ENCODE data around the gene MCEMP1. TPM values are rescaled to one million over a fixed set of nuclear protein-coding genes. Genes with fewer than 3 reads are reported as not detected.
"Not testable (repeated sequence)": the region's sequence is repeated elsewhere in the genome, so short reads cannot be mapped to it uniquely, and the experiment has no call there.

Gene MCEMP1
- total RNA-seq, 1 donor from 2014 or later: 0.67 TPM

DNA sequence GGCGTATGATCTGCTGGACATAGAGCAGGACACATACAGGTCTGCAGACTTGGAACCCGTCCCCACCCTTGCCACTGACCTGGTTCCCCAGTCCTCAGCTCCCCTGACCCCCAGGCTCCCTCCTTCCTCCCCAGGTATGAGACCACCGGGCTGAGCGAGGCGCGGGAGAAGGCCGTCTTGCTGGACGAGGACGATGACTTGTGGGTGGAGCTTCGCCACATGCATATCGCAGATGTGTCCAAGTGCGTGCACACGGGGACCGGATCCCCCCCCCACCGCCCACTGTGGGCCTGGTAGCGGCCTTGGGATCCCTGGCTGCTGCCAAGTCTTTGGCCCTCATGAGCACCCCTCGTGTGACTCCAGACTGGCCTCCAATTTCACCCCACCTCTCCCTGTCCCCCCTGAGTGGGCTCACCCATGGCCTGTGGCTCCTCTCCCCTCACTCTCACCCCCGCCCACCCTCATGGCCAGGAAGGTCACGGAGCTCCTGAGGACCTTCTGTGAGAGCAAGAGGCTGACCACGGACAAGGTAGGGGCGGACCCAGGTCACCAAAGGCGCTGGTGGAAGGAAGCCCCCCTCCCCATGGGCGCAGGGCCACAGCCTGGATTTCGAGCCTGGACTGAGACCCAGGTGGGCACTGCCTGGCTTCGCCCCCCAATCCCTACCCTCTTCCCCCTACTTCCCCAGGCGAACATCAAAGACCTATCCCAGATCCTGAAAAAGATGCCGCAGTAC lies 34.4 kb upstream of the MCEMP1 start:
- ATAC-seq (ENCODE audit: poor library complexity) (no peak), DNase-seq (no peak)
- intact Hi-C loops (cut with DNase I): no loop called here

GRCh38 chr19:7643031-7643415 lies 33.9 kb upstream of the MCEMP1 start:
- DNase-seq (no peak), ATAC-seq (ENCODE audit: poor library complexity) (no peak)
- intact Hi-C loops (cut with DNase I): no loop called here

DNA sequence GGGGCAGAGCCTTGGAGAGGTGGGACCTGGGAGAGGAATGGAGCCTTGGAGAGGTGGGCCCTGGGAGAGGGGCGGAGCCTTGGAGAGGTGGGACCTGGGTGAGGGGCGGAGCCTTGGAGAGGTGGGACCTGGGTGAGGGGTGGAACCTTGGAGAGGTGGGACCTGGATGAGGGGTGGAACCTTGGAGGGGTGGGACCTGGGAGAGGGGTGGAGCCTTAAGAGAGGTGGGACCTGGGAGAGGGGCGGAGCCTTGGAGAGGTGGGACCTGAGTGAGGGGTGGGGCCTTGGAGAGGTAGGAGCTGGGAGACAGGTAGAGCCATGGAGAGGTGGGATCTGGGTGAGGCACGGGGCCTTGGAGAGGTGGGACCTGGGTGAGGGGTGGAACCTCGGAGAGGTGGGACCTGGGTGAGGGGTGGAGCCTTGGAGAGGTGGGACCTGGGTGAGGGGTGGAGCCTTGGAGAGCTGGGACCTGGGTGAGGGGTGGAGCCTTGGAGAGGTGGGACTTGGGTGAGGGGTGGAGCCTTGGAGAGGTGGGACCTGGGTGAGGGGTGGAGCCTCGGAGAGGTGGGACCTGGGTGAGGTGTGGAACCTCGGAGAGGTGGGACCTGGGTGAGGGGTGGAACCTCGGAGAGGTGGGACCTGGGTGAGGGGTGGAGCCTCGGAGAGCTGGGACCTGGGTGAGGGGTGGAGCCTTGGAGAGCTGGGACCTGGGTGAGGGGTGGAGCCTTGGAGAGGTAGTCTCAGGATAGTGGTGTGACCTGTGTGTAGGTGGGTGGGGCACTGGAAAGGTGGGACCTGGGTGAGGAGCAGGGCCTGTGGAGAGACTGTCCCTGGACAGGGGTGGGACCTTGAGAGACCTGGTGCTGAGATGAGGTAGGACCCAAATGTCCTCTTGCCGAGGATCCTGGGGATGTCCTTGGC lies 33.0 kb upstream of the MCEMP1 start:
- intact Hi-C loops (cut with DNase I); DNase-seq; ATAC-seq (ENCODE audit: poor library complexity): not testable (repeated sequence)

- DNase-seq (no peak), ATAC-seq (ENCODE audit: poor library complexity) (no peak)
- intact Hi-C loops (cut with DNase I): no loop called here
These were observed 32.4 kb upstream of the MCEMP1 start for GRCh38 chr19:7644550-7644877.

- no peak for DNase-seq
- intact Hi-C loops (cut with DNase I): no loop called here
- no peak for ATAC-seq (ENCODE audit: poor library complexity)
These were observed 31.7 kb upstream of the MCEMP1 start for GRCh38 chr19:7645163-7645562.

DNA sequence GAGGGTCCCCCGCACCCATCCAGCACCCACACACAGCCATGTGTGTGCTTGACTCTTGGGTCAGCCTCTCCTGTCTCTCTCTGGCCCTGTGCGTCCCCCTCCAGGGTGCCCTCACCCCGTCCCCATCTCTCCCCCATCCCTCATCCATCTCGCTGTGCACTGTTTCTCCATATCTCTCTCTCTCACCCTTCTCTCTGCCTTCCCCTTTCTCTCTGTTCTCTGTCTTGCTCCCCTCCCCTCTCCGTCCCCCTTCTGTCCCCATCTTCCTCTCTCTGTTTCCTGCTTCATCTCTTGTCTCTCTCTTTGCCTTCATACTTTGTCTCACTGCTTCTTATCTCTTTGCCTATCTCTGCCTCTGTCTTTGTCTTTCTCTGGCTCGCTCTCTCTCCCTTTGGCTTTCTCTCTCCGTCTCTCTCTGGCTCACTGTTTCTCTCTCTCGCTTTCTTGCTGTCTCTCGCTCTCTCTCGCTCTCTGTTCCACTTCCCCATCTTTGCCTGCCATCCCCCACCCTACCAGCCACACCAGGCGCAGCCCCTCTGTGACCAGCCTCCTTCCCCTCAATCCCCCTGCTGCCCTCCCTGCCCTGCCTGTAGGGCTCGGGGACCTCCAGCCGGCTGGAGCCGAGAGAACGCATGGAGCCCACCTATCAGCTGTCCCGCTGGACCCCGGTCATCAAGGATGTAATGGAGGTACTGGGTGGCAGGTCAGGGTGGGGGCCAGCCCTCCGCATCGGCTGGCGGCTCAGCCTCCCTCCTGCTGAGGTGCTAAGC lies 31.0 kb upstream of the MCEMP1 start:
- intact Hi-C loops (cut with DNase I): no loop called here
- ATAC-seq (ENCODE audit: poor library complexity): no peak
- DNase-seq: no peak

- intact Hi-C loops (cut with DNase I): no loop called here
- DNase-seq (no peak), ATAC-seq (ENCODE audit: poor library complexity) (no peak)
These were observed 30.5 kb upstream of the MCEMP1 start for GRCh38 chr19:7646426-7646700.

DNA sequence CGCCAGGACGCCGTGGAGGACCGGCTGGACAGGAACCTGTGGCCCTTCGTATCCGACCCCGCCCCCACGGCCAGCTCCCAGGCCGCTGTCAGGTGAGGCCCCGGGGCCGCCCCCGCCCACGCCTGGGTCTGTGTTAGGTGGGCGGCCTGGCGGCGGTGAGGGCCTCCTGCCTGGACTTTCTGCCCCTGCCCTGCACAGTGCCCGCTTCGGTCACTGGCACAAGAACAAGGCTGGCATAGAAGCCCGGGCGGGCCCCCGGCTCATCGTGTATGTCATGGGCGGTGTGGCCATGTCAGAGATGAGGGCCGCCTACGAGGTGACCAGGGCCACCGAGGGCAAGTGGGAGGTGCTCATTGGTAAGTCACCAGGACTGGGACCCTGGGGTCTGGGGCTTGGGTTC lies 29.7 kb upstream of the MCEMP1 start:
- no peak for ATAC-seq (ENCODE audit: poor library complexity)
- DNase-seq: no peak
- intact Hi-C loops (cut with DNase I): no loop called here

DNA sequence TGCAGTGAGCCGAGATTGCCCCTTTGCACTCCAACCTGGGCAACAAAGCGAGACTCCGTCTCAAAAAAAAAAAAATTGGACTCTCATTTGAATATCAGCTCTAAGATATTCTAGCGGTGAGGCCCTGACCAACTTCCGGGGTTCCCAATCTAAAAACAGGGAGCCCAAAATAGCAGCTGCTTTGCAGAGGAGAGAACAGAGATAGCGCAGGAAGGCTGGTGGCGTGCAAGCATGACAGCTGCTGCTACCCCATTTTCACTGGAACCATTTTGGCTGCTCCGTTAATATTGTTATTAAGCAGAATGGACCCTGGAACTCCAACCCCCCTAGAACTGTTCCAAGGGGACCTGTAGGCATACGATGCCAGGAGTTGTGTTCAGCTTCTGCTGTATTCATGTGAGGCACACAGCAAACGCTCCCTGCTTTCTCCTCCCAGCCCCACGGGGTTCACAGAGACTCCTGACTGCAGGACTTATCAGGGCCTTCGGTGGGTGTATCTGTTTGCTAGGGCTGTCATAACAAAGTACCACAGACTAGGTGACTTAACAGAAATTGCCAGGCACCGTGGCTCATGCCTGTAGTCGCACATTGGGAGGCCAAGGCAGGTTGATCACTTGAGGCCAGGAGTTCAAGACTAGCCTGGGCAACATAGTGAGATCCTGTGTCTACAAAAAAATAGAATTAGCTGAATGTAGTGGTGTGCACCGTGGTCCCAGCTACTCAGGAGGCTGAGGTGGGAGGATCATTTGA lies 28.4 kb upstream of the MCEMP1 start:
- ATAC-seq (ENCODE audit: poor library complexity): no peak
- DNase-seq: no peak
- intact Hi-C loops (cut with DNase I): no loop called here

DNA sequence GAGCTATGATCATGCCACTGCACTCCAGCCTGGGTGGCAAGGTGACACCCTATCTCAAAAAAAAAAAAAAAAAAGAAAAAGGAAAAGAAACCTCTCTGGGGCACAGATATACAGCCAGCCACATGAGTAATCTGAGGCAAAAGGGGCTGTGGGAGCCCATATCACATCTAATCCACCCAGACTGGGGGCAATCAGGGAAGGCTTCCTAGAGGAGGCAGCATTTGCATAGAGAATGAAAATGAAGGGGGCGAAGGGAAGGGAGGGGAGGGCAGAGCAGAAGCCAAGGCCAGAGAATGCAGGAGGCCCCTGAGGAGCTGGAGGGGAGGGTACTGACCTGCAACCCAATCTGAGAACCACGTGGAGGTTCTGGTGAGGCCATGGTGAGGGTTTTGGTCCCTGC lies 26.7 kb upstream of the MCEMP1 start:
- ATAC-seq (ENCODE audit: poor library complexity): no peak
- intact Hi-C loops (cut with DNase I): loop anchor here (10.0 kb wide), 1 partner anchor 145 kb away; no protein-coding TSS in a partner anchor

DNA sequence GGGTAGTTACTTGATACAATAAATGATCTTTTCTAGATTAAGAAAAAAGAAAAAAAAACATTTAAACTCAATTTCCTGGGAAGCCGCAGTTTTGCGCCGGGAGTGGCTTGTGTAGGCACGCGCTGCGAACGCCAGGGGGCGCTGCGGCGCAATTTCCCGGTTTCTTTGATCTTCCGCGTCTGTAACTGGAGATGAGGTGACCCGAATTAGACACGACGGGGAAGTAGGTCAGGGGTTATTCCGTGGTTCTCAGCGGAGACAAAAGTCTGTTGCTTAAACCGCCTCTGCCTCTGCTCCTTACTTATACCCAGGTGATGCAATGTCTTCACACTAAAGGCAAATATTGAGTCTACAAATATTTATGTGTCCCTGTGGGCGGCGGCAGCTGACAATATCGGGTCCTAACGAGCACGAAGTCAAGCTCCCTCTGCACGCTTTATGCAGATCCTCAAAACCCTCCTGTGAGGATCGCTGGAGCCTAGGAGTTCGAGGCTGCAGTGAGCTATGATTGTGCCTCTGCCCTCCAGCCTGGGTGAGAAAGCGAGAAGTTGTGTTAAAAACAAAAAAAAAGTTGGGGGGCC lies 24.7 kb upstream of the MCEMP1 start:
- intact Hi-C loops (cut with DNase I): loop anchor here (10.0 kb wide), 1 partner anchor 143 kb away; no protein-coding TSS in a partner anchor
- peak; percentile 85 for ATAC-seq (ENCODE audit: poor library complexity)

More for the DNA sequence above, 26.7 kb upstream of the MCEMP1 start:
- no peak for DNase-seq

GRCh38 chr19:7654401-7654800 lies 22.5 kb upstream of the MCEMP1 start:
- intact Hi-C loops (cut with DNase I): loop anchor here (10.0 kb wide), 1 partner anchor 140 kb away; no protein-coding TSS in a partner anchor
- DNase-seq (no peak), ATAC-seq (ENCODE audit: poor library complexity) (no peak)

More for the DNA sequence above, 24.7 kb upstream of the MCEMP1 start:
- peak; percentile 89 for DNase-seq

DNA sequence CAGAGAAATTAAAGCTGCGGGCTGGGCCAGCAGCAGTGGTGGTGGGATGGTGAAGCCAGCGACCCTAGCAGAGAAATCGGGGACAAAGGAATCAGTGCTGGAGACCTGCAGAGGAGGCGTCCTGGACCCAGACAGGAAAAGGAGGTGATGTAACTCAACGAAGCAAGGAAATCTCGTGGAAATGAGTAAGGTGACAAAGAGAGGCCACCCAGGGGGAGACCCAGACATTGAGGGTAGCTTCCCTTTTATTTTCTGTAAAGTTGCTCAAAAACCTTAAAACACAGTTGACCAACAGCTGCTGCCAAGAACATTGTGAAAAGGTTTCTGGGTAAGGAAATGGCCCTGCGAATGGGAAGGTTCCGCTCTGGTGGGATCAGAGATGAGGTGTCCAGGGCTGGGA lies 21.3 kb upstream of the MCEMP1 start:
- DNase-seq (no peak), ATAC-seq (ENCODE audit: poor library complexity) (no peak)
- intact Hi-C loops (cut with DNase I): loop anchor here (10.0 kb wide), 1 partner anchor 139 kb away; no protein-coding TSS in a partner anchor

- DNase-seq: no peak
- intact Hi-C loops (cut with DNase I): loop anchor here (10.0 kb wide), 1 partner anchor 138 kb away; no protein-coding TSS in a partner anchor
These were observed 19.6 kb upstream of the MCEMP1 start for GRCh38 chr19:7657131-7657751.

GRCh38 chr19:7658219-7658686 lies 18.6 kb upstream of the MCEMP1 start:
- ATAC-seq (ENCODE audit: poor library complexity): no peak
- no peak for DNase-seq
- intact Hi-C loops (cut with DNase I): loop anchor here (10.0 kb wide), 1 partner anchor 137 kb away; no protein-coding TSS in a partner anchor

More at GRCh38 chr19:7657131-7657751, 19.6 kb upstream of the MCEMP1 start:
- ATAC-seq (ENCODE audit: poor library complexity): peak; percentile 47

GRCh38 chr19:7661744-7662538 lies 14.9 kb upstream of the MCEMP1 start:
- intact Hi-C loops (cut with DNase I): no loop called here
- no peak for DNase-seq
- ATAC-seq (ENCODE audit: poor library complexity): no peak

DNA sequence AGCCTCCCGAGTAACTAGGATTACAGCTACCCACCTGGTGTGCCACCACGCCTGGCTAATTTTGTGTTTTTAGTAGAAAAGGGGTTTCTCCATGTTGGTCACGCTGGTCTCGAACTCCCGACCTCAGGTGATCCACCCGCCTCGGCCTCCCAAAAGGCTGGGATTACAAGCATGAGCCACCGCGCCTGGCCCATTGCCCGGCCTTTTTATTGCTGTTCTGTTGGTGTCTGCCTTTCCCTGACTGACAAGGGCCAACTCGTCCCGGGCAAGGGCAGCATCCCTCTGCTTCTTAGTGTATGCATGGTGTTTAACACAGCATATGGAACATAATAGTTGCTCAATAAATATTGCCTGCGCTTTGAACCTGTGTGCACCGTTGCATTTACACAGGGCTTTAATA lies 14.2 kb upstream of the MCEMP1 start:
- DNase-seq (no peak), ATAC-seq (ENCODE audit: poor library complexity) (no peak)

More for the DNA sequence above, 14.2 kb upstream of the MCEMP1 start:
- intact Hi-C loops (cut with DNase I): no loop called here

Measured in Right ventricle myocardium superior (tissue), 1 donor.